Breast epithelium (tissue), 3 donors: ENCODE measurements around the gene SMARCD3.

ENCODE experiments used
- CTCF ChIP-seq, 3 donors: fragments of 450-650 bp; IDR thresholded peaks; one replicate each; pipeline ENCODE4 v1.5.1; 2016 to 2017; ENCODE audit warnings: antibody characterized with exemption in 3 of 3, mild to moderate bottlenecking in 3 of 3, moderate library complexity in 3 of 3
- POLR2A ChIP-seq: fragments of 450-650 bp; IDR thresholded peaks from one replicate; pipeline ENCODE4 v1.6.1; 2016; ENCODE audit warnings: antibody characterized with exemption, mild to moderate bottlenecking, moderate library complexity
- POLR2AphosphoS5 ChIP-seq, 3 donors: sonication (generic); formaldehyde crosslinking; IDR thresholded peaks; one replicate each; pipeline ENCODE4 v1.6.1; 2017; ENCODE audit warnings: antibody characterized with exemption in 3 of 3

- TF ChIP-seq CTCF (IDR thresholded peaks at IDR 0.05) (no peak), POLR2A (no peak), POLR2AphosphoS5 (IDR thresholded peaks at IDR 0.05) (no peak)
These were observed 46.7 kb downstream of the SMARCD3 start for GRCh38 chr7:151201751-151202150.
